HG03432 (cell line): ENCODE results near the gene GPC5.

Experiments
- ATAC-seq: cut with Tn5 transposase; IDR thresholded peaks from one replicate; pipeline ENCODE4 v1.9.1; 2021; ENCODE audit warnings: mild to moderate bottlenecking, moderate library complexity; ENCODE audit not compliant: unreplicated experiment

The GPC5 gene

DNA sequence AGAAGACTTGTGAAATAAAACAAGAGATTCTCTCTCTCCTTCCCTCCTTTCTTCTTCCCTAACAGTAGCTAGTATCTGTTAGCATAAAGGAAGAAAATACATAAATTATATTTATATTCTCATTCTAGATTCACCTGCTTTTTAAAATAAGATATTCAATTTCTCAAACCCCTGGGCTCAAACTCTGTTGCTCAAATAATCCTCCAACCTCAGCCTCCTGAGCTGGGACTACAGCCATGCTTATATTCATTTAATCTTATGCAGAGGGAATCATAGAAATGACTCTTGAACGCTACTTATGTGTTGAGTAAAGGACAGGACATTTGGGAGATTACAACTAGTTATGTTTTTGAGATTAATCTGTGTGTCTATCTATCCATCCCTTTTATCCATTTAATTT is 56.2 kb downstream of the GPC5 start:
- ATAC-seq = no peak

DNA sequence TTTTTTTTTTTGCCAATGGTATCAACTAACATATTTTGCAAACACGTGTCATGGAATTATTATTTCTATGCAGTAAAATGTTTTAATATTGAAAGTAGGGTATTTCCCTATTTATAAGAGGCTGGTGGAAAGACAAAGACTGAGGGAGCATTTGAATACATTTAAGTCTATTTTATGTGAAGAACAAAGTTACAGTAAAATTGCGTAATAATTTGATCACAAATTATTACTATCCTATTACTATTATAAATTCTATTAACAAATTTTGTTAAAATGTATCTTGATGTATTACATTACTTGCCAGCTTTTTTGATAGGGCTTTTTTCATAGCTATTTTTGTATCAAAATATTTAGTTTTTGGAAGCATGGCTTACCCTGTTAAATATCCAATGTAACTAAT is 58.4 kb downstream of the GPC5 start:
- ATAC-seq = no peak

DNA sequence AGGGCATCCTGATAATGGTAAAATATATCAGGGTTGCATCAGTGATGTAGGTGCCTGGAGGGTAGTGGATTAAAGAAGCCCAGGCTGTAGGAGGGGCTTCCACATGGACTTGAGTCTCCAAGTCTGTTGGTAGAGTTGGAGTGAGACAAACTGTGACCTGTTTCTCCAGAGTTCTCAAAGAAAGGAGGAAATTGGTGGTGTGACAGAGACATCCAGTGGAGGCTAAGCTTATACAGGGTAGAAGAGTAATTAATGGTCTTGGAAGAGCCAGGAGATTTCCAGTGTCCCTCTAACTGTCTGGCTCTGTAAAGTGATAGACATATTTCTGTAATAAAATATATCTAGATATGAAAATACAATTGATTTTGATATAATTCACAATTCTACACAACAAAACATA is 61.1 kb downstream of the GPC5 start:
- no peak for ATAC-seq

DNA sequence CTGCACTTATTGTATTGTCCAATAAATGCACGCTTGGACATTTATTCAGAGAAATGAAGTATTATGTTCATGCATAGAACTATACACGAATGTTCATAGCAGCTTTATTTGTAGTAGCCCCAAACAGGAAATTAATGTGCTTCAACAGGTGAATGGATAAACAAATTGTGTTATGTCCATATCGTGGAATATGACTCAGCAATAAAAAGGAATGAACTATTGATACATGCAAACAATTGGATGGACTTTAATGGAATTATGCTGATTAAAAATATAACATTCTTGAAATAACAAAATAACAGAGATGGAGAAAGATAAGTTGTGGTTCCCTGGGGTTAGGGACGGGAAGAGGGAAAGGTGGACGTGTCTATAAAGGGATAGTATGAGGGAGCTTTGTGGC is 65.9 kb downstream of the GPC5 start:
- no peak for ATAC-seq

DNA sequence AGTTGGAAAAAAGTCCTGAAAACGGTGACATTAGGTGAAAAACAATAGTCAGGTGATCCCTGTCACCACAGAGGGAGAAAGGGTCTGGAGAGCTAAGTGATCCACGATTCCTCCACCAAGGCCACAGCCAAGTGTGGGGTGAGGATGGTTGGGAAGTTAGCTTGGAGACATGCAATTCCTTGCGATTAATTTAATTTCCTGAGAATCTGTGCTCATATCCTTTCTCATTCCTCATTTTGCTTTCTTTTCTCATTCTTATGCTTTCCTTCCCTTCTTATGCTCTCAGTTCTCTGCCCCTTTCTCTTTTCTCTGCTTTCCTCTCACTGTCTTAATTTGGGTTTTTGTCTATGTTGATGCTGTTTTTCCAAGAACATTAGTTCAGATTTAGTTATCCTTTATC is 68.8 kb downstream of the GPC5 start:
- no peak for ATAC-seq

DNA sequence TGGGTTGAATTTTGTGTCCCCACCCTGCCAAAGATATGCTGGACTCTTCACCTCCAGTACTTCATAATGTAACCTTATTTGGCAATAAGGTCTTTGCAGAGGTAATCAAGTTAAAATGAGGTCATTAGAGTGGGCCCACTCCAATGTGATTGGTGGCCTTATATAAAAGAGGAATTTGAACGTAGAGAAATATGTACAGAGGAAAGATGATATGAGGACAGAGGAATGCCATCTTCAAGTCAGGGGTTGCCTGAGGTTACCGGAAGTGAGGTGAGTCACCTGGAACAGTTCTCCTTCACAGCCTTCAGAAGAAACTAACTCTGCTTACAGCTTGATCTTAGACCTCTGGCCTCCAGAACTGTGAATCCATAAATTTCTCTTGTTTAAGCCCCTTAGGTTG is 69.9 kb downstream of the GPC5 start:
- ATAC-seq = no peak

DNA sequence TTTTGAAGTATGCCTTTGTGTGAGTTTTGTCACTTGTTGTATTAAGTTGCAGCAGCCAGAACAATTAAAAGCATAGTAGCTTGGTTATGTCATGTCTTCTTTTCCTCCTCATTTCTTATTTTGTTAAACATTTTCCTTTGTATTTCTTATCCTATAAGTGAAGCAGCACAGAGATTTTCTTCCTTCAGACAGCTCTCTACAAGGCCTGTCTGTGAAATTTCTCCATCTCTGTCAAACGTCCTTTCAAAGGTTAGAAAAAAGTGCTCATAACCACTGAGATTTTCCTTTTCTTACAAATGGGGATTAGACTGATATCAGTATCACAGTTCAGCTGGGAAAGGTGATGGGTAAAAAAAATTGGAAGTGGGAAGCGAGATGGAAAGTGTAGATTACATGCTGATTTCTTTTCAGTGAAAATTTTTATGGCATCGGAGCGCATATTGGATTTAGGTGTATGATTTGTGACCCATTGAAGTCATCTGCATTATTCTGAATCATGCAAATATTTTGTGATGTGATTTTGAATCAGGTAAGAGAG is 71.7 kb downstream of the GPC5 start:
- ATAC-seq = no peak

DNA sequence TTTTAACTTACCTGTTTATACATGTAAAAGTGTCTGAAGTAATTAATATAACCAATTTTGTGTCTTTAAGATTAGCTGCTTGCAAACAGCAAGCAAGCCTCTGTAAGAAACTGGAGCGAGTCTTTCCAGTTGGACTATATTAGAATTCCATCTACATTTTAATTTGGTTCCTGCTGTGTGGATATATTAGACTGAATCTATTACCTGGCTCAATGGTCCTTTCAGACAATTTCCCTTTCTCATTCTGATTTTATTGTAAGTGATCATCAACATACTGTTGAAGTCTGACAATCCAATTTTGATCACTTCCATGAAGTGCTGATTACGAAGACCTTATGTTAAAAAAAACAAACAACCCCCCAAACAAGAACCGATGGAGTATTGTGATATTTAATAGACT is 72.3 kb downstream of the GPC5 start:
- ATAC-seq = no peak

DNA sequence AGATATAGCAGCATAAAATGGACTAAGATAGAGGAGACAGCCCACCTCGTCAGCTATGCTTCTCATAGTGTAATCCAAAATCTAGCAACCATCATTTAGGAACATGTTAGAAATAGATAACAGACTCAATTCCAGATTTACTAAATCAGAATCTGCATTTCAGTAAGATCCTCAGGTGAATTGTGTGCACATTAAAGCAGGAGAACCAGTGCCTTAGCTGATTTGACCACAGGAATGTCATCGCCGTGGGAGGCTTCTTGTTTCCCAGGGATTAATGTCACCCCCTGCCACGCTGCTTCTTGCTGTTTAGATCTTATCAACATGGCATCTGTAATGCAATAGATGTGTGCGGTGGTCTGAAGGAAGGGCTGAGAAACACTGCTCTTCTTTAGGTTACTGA is 84.0 kb downstream of the GPC5 start:
- no peak for ATAC-seq

DNA sequence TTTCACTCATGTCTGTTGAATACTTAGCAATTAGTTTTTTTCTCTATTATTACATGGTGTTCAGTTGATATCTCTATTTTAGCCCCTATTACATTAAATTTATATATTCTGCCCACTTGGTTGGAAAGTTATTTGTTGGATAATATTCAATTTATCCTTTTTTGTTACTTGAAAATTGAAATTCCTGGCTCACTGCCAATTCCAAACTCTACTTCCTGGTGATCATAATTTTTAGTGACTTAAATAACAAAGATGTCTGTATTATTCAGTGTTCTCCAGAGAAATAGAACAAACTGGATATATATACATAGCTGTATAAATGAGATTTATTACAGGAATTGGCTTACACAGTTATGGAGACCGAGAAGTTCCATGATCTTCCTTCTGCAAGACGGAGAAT is 93.6 kb downstream of the GPC5 start:
- no peak for ATAC-seq

DNA sequence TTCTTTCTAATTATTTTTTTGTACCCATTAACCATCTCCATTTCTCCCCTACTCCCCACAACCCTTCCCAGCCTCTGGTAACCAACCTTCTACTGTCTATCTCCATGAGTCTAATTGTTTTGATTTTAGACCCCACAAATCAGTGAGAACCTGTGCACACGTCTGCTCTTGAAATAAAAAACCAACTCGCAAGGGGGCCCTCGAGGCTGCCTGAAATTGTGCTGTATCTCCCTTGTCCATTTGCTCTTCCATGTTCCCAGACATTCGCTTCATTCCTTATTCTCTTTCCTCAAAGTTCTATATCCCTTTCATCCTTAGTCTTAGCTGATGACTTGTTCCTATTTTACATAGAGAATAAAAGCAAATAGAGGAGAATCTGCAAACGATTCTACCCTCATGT is 95.0 kb downstream of the GPC5 start:
- no peak for ATAC-seq

DNA sequence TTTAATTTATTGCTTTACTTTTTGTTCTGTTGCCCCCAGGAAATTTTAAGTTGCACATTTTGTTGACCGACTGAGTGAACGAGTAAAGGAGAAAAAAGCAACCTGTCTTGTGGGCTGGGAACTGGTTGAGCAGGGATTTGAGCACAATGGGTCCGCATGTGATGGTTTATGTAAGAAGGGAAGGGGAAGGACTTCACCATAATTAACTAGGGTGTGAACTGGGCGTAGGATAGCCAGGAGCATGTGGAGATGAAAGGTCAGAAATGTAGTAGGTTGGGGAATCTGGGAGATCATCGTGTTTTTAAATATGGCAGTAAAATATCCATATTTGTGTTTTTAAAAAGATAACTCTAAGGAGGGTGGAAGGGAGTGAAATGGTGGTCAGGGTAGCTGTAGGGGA is 99.9 kb downstream of the GPC5 start:
- no peak for ATAC-seq

DNA sequence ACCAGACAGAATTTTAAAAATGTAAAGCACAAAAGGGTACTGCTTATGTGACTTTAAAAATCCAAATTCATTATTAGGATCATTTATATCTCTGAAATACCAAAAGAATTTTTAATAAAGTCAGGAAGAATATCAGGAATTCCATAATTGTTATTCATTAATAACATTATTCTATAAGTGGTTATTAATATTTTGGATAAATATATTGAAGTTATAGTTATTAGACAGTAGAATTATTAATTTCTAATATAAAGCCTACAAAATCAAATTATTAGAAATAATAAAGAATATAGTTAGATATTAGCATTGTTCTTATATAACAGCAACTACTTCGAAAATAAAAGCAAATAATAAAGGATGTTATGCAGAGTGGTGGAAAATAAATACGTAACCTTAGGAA is 105.8 kb downstream of the GPC5 start:
- ATAC-seq = no peak

DNA sequence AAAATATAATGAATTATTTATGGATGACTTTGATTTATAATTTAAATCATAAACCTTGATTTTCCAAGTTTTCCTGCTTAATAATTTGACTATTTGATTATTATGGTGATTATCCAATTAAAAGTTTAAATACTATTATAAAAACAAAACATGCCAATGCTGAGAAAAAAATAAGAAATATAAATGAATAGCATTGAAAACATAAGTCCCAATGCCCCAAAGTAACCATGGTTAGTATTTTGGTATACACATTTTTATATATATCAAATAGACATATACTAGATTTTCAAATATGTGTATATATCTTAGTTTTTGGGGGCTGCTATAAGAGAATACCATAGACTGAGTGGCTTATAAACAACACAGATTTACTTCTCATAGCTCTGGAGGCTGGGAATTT is 108.3 kb downstream of the GPC5 start:
- ATAC-seq = no peak

DNA sequence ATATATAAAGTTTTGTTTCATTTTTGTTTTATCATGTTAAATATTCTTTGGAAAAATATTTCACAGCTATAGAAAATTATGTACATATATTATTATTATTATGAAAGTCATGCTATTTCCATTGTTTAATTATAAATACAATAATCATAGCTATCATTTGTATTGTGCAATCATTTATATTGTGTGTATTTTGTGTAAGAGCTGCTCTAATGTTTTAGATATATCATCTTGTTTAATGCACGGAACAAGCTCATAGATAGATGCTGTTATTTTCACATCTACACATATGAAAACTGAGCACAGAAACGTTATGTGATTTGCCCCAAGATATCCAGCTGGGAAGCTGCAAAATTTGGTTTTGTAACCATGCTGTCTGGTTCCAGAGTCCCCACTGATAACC is 111.6 kb downstream of the GPC5 start:
- no peak for ATAC-seq

DNA sequence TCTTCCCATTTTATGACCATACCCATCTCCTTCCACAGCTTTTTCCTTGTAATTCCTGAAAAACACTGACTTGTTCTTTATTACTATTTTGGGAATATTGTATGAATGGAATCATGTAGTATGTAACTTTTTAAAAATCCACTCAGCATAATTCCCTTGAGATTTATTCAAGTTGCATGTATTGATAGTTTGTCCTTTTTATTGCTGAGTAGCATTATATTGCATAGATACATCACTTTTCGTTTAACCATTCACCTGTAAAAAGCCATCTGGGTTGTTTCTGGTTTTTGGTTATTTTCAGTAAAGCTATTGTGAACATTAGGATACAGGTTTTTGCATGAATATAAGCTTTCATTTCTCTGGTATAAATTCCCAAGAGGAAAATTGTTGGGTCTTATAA is 115.4 kb downstream of the GPC5 start:
- ATAC-seq = no peak

DNA sequence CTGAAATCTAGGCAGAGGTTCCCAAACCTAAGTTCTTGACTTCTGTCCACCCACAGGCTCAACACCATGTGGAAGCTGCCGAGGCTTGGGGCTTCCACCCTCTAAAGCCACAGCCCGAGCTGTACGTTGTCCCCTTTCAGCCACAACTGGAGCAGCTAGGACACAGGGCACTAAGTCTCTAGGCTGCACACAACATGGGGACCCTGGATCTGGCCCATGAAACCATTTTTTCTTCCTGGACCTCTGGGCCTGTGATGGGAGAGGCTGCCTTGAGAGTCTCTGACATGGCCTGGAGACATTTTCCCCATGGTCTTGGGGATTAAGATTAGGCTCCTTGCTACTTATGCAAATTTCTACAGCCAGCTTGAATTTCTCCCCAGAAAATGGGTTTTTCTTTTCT is 118.4 kb downstream of the GPC5 start:
- ATAC-seq = no peak

DNA sequence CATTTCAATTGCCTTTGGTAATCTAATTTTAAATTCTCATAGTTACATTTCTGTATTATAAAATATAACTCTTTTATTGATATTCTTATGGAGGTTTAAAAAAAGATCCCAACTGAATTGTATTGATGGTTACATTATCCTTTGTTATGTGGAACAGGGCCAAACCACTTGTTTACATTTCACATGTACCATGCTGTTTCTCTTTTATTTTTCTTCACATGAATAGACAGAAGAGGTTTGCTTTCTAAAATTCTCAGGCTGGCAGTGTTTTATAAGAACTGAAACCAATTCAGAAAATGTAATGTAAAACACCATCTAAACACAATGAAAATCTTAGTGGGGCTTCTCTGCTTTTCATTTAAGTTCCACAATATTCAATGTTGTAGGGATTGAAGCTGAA is 122.5 kb downstream of the GPC5 start:
- peak; percentile 67 for ATAC-seq

DNA sequence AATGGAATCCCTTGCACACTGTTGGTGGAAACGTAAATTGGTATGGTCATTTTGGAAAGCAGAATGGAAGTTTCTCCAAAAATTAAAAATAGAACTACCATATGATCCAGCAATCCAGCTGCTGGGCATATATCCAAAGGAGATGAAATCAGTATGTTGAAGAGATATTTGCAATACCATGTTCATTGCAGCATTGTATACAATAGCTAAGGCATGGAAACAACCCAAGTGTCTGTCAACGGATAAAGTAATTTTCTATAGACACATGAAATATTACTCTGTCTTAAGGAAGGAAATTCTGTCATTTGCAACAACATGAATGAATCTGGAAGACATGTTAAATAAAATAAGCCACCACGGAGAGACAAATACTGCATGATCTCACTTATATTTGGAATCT is 124.7 kb downstream of the GPC5 start:
- ATAC-seq = no peak

DNA sequence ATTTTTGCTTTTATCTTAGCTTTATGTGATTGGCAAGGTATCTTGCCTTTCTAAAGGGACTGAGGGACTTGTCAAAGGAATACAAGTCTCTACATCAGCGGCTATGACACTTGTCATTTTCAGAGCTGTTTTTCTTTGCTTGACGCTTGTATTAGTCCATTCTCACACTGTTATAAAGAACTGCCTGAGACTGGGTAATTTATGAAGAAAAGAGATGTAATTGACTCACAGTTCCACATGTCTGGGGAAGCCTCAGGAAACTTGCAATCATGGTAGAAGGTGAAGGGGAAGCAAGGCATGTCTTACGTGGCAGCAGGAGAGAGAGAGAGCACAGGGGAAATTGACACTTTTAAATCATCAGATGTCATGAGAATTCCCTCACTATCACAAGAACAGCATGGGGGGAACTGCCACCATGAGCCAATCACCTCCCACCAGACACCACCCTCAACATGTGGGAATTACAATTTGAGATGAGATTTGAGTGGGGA is 128.2 kb downstream of the GPC5 start:
- ATAC-seq = no peak

DNA sequence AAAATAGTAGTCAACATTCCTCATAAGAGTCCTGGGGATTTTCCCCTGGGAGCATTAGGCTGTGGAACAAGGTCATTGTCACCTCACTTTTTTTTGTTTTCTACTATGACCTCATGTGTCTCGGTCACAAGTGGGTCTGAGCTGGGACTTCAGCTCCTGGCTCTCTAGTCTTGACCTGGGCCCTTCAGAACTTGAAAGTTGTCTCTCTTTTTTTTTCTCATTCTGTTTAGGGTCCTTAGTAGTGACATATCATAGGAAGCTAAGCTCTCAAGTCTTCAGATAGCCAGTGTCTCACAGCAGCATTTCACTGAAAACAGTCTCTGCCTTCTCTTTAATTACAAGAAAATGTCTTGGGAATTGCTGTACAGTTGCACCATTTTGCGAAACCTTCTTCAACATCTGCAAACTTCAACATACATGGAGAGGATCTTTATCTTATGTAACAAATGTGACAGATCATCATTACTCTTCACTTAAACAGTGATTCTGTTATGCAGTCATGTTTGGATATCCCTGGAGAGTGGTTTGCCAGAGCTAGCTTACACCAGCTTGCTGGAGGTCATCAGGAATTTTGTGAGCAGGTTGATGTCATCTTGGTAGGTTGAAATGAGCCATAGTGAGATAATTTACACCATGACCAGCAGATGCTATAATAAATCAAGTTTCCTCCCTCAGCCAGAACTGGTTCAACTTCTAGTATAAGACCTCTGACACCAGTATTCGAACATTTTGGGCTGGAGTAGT is 131.5 kb downstream of the GPC5 start:
- no peak for ATAC-seq

DNA sequence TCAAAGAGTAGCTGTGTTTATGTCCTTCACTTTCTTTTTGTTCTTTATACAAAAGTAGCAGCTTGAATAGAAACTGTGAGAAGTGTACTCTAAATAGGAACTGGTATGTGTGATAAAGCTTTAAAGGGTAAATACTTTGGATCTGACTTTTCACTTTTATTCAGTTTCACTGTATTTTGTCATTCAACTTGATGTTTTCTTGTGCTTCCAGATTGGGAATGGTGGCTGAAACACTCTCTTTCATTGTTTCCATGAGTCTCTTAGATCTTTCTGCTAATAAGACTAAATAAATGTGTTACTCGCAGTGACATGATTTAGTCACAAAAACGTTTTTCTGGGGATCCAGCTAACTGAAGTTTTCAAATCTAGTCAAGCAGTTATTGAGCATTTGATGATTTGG is 133.2 kb downstream of the GPC5 start:
- no peak for ATAC-seq

DNA sequence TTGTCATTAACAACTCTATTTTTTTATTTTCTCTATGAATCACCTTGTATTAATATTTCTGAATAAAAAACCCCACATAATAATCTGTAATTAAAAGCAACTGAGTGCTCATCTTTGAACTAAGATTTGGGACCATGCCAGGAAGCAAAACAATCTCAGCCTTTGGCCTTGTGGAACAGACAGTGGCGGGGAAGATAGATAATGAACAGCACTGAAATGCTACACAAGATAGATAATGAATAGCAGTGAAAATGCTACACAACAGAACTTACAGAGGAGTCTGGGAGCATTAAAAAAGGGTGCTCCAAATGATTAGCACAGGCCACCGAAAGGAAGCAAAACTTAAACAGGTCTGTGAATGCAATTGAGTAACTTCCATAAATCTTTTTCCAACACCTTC is 134.9 kb downstream of the GPC5 start:
- no peak for ATAC-seq
